Osteocyte (in vitro differentiated cells): Measurements from ENCODE around the gene FAM131A. TPM values are rescaled to one million over a fixed set of nuclear protein-coding genes. Genes with fewer than 3 reads are reported as not detected.
A peak's percentile ranks its signal among the peaks of the same experiment; 100 is the strongest.

Source experiments
- DNase-seq: peaks from one replicate; pipeline ENCODE4 v3.0.0; 2021; ENCODE audit warnings: mixed read lengths; ENCODE audit not compliant: unreplicated experiment; ENCODE audit errors: extremely low spot score
- H3K27ac Mint-ChIP-seq: one replicate; pipeline ENCODE4 v1.8.0; 2021; ENCODE audit warnings: mild to moderate bottlenecking, mixed read lengths; ENCODE audit not compliant: unreplicated experiment
- H3K27me3 Mint-ChIP-seq: one replicate; pipeline ENCODE4 v1.8.0; 2021; ENCODE audit warnings: mixed read lengths; ENCODE audit not compliant: unreplicated experiment
- H3K36me3 Mint-ChIP-seq: one replicate; pipeline ENCODE4 v1.8.0; 2021; ENCODE audit warnings: mixed read lengths; ENCODE audit not compliant: unreplicated experiment
- H3K4me1 Mint-ChIP-seq: one replicate; pipeline ENCODE4 v1.8.0; 2021; ENCODE audit warnings: mixed read lengths; ENCODE audit not compliant: unreplicated experiment
- H3K4me3 Mint-ChIP-seq: one replicate; pipeline ENCODE4 v1.8.0; 2021; ENCODE audit warnings: mild to moderate bottlenecking, moderate library complexity, mixed read lengths; ENCODE audit not compliant: unreplicated experiment
- H3K9me3 Mint-ChIP-seq: one replicate; pipeline ENCODE4 v1.8.0; 2021; ENCODE audit warnings: mixed read lengths; ENCODE audit not compliant: unreplicated experiment
- CTCF ChIP-seq: fragments of 200-600 bp; sonication (generic); IDR thresholded peaks from 2 replicates; pipeline ENCODE4 v1.5.0; 2021; ENCODE audit warnings: antibody characterized with exemption, mild to moderate bottlenecking, moderate library complexity
- total RNA-seq: library from RNA; stranded (reverse); gene quantifications from 2 replicates; pipeline ENCODE4 v1.2.1, GENCODE V29; 2021

The FAM131A gene
- total RNA-seq, 1 donor from 2014 or later = 11.3 TPM

GRCh38 chr3:184325269-184325668 is 12.1 kb upstream of the FAM131A start:
- no peaks in the 10 kb centered on the region for H3K27me3 Mint-ChIP-seq
- TF ChIP-seq CTCF = no peak
- H3K9me3 Mint-ChIP-seq = no peaks in the 10 kb centered on the region
- DNase-seq = no peak
- peaks cover 83% of the 10 kb centered on the region for H3K36me3 Mint-ChIP-seq
- no peak overlapping the region for H3K4me3 Mint-ChIP-seq
- peaks cover 4% of the 10 kb centered on the region for H3K4me1 Mint-ChIP-seq
- H3K27ac Mint-ChIP-seq = no peak overlapping the region

- H3K27me3 Mint-ChIP-seq = no peaks in the 10 kb centered on the region
- DNase-seq = no peak
- peaks cover 81% of the 10 kb centered on the region for H3K36me3 Mint-ChIP-seq
- H3K9me3 Mint-ChIP-seq = no peaks in the 10 kb centered on the region
- H3K4me3 Mint-ChIP-seq = no peak overlapping the region
- H3K4me1 Mint-ChIP-seq = peaks cover under 1% of the 10 kb centered on the region
- H3K27ac Mint-ChIP-seq = no peak overlapping the region
- TF ChIP-seq CTCF = no peak
Measured at GRCh38 chr3:184325715-184326369, 11.6 kb upstream of the FAM131A start.

- H3K4me3 Mint-ChIP-seq = no peak overlapping the region
- peaks cover 81% of the 10 kb centered on the region for H3K36me3 Mint-ChIP-seq
- DNase-seq = no peak
- H3K4me1 Mint-ChIP-seq = peaks cover 7% of the 10 kb centered on the region
- no peak for TF ChIP-seq CTCF
- no peaks in the 10 kb centered on the region for H3K27me3 Mint-ChIP-seq
- H3K27ac Mint-ChIP-seq = no peak overlapping the region
- no peaks in the 10 kb centered on the region for H3K9me3 Mint-ChIP-seq
Measured at GRCh38 chr3:184327171-184327570, 10.2 kb upstream of the FAM131A start.

GRCh38 chr3:184328516-184328915 is 8.9 kb upstream of the FAM131A start:
- H3K36me3 Mint-ChIP-seq = peaks cover 79% of the 10 kb centered on the region
- DNase-seq = no peak
- TF ChIP-seq CTCF = no peak
- H3K4me1 Mint-ChIP-seq = peaks cover 9% of the 10 kb centered on the region
- peak overlapping the region; percentile 53 for H3K27ac Mint-ChIP-seq
- no peak overlapping the region for H3K4me3 Mint-ChIP-seq
- no peaks in the 10 kb centered on the region for H3K27me3 Mint-ChIP-seq
- no peaks in the 10 kb centered on the region for H3K9me3 Mint-ChIP-seq

GRCh38 chr3:184332370-184333090 is 4.9 kb upstream of the FAM131A start:
- no peak overlapping the region for H3K4me3 Mint-ChIP-seq
- peaks cover 57% of the 10 kb centered on the region for H3K36me3 Mint-ChIP-seq
- peaks cover 25% of the 10 kb centered on the region for H3K4me1 Mint-ChIP-seq
- H3K27me3 Mint-ChIP-seq = no peaks in the 10 kb centered on the region
- no peak for TF ChIP-seq CTCF
- no peaks in the 10 kb centered on the region for H3K9me3 Mint-ChIP-seq
- no peak for DNase-seq
- H3K27ac Mint-ChIP-seq = peak overlapping the region; percentile 56
